IPS DF 6.9 (cell line): ENCODE measurements around the gene ERMN.
"Not testable (repeated sequence)": the region's sequence is repeated elsewhere in the genome, so short reads cannot be mapped to it uniquely, and the experiment has no call there.

Source experiments
- DNase-seq: peaks from one replicate; pipeline ENCODE4 v3.0.0-alpha.2; 2013; ENCODE audit warnings: low read depth, low spot score
- H3K27ac ChIP-seq: one replicate; pipeline ENCODE4 v1.5.1; 2013; ENCODE audit warnings: low read length, control low read depth
- H3K27me3 ChIP-seq: 2 replicates; pipeline ENCODE4 v1.6.1; 2013; ENCODE audit warnings: mild to moderate bottlenecking, low read length; ENCODE audit not compliant: control insufficient read depth, insufficient read depth
- H3K36me3 ChIP-seq: 2 replicates; pipeline ENCODE4 v1.6.1; 2013; ENCODE audit warnings: low read length; ENCODE audit not compliant: control insufficient read depth, insufficient read depth
- H3K4me1 ChIP-seq: 2 replicates; pipeline ENCODE4 v1.6.1; 2013; ENCODE audit warnings: low read length; ENCODE audit not compliant: control insufficient read depth, insufficient read depth
- H3K4me3 ChIP-seq: 2 replicates; pipeline ENCODE4 v1.5.1; 2013; ENCODE audit warnings: mild to moderate bottlenecking, low read length
- H3K9me3 ChIP-seq: 2 replicates; pipeline ENCODE4 v1.6.1; 2013; ENCODE audit warnings: low read length, inconsistent platforms; ENCODE audit not compliant: control insufficient read depth, insufficient read depth
- WGBS: extraction: QIAGEN DNeasy Blood & Tissue Kit; methylation state at CpG from one replicate; pipeline ENCODE4 v1.1.7; 2013; ENCODE audit warnings: mixed read lengths, missing lambda C conversion rate; ENCODE audit not compliant: insufficient read length, insufficient coverage; 5-methylcytosine and 5-hydroxymethylcytosine counted together

Gene ERMN

GRCh38 chr2:157296490-157296889 lies 29.1 kb downstream of the ERMN start:
- no peaks in the 10 kb centered on the region for H3K9me3 ChIP-seq
- no peaks in the 10 kb centered on the region for H3K27me3 ChIP-seq
- no peak overlapping the region for H3K4me3 ChIP-seq
- DNase-seq, result no peak
- no peak overlapping the region for H3K27ac ChIP-seq
- no CpG with 5 or more reads among the region's 1 CpG for WGBS
- H3K4me1 ChIP-seq, result no peaks in the 10 kb centered on the region
- H3K36me3 ChIP-seq, result no peaks in the 10 kb centered on the region

GRCh38 chr2:157292853-157293252 lies 32.8 kb downstream of the ERMN start:
- H3K4me1 ChIP-seq, result no peaks in the 10 kb centered on the region
- no peaks in the 10 kb centered on the region for H3K9me3 ChIP-seq
- no CpG with 5 or more reads among the region's 5 CpGs for WGBS
- DNase-seq, result no peak
- H3K27me3 ChIP-seq, result no peaks in the 10 kb centered on the region
- no peak overlapping the region for H3K4me3 ChIP-seq
- H3K27ac ChIP-seq, result no peak overlapping the region
- no peaks in the 10 kb centered on the region for H3K36me3 ChIP-seq

DNA sequence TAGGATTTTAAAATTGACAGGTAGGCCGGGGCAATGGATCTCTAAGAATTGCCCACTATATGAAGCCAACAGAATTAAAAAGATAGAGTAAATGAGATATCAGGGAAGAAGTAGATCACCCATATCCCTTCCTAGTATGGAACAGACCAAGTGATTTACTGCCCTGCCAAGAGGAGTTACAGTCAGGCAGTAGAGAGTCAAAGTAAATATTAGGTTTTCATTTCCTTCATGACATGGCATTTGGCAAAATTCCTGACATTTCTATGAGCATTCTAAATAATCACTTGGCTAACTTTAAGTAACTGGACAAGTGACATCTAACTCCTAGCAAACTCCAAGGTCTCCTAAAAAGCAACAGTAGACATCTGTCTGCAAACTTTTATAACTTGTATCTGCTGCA lies 34.6 kb downstream of the ERMN start:
- Histone ChIP-seq H3K36me3 (no peaks in the 10 kb centered on the region), H3K27me3 (no peaks in the 10 kb centered on the region), H3K27ac (no peak overlapping the region), H3K4me1 (no peaks in the 10 kb centered on the region), H3K4me3 (no peak overlapping the region), H3K9me3 (no peaks in the 10 kb centered on the region)
- no CpG with 5 or more reads among the region's 1 CpG for WGBS
- no peak for DNase-seq

GRCh38 chr2:157290525-157290924 lies 35.1 kb downstream of the ERMN start:
- H3K4me1 ChIP-seq, result no peaks in the 10 kb centered on the region
- no peak overlapping the region for H3K27ac ChIP-seq
- H3K4me3 ChIP-seq, result no peak overlapping the region

DNA sequence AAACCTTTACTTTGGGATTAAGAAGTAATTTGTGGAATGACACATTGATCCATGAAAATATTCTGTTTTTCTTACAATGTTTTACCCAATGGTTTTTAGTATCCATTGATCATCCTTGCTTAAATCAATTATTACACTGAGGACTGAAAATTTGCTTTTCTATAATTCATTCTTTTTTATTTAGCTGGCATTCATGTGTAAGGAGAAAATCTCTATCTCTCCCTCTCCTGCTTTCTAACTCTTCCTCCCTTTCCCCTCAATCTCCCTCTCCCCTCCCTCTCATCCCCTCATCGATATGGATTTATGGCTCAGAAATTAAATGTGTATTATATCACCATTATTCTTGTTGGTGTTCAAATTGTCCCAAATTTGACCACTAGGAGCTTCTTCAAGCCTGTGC lies 38.5 kb downstream of the ERMN start:
- H3K27me3 ChIP-seq, result no peaks in the 10 kb centered on the region
- no peaks in the 10 kb centered on the region for H3K9me3 ChIP-seq
- no peak for DNase-seq
- H3K36me3 ChIP-seq, result no peaks in the 10 kb centered on the region
- H3K4me3 ChIP-seq, result no peak overlapping the region
- no peak overlapping the region for H3K27ac ChIP-seq
- H3K4me1 ChIP-seq, result no peaks in the 10 kb centered on the region
- no CpG with 5 or more reads among the region's 1 CpG for WGBS

More at GRCh38 chr2:157290525-157290924, 35.1 kb downstream of the ERMN start:
- no peaks in the 10 kb centered on the region for H3K27me3 ChIP-seq
- H3K9me3 ChIP-seq, result no peaks in the 10 kb centered on the region
- WGBS, result no CpG with 5 or more reads among the region's 2 CpGs
- DNase-seq, result no peak
- H3K36me3 ChIP-seq, result no peaks in the 10 kb centered on the region

DNA sequence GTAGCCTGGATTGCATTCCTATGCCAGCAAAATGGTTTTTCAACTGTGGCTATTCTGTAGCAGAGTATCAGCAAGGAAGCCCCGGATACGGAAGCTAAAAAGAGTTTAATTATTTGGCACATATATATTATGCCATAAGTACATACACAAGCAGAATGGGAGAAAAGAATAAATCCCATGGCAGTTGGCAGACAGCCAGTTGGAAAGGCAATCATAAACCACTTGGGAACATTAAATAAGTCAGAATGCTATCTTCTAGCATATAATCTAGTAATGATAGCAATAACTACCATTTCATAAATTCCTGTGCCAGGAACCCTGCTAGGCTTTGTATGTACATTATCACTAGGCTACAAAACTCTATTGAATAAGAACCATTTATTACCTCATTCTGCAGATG lies 42.2 kb downstream of the ERMN start:
- no peaks in the 10 kb centered on the region for H3K27me3 ChIP-seq
- H3K36me3 ChIP-seq, result no peaks in the 10 kb centered on the region
- H3K27ac ChIP-seq, result no peak overlapping the region
- WGBS, result no CpG with 5 or more reads among the region's 2 CpGs
- no peaks in the 10 kb centered on the region for H3K4me1 ChIP-seq
- no peaks in the 10 kb centered on the region for H3K9me3 ChIP-seq
- no peak overlapping the region for H3K4me3 ChIP-seq
- DNase-seq, result no peak

- DNase-seq, result no peak
- Histone ChIP-seq H3K36me3 (no peaks in the 10 kb centered on the region), H3K4me1 (no peaks in the 10 kb centered on the region), H3K27ac (no peak overlapping the region), H3K27me3 (no peaks in the 10 kb centered on the region), H3K9me3 (no peaks in the 10 kb centered on the region), H3K4me3 (no peak overlapping the region)
- no CpG with 5 or more reads among the region's 6 CpGs for WGBS
These were observed 44.3 kb downstream of the ERMN start for GRCh38 chr2:157281316-157281715.

GRCh38 chr2:157279311-157279710 lies 46.3 kb downstream of the ERMN start:
- WGBS, result no CpG with 5 or more reads among the region's 7 CpGs
- H3K27me3 ChIP-seq, DNase-seq, H3K36me3 ChIP-seq, H3K4me3 ChIP-seq, H3K9me3 ChIP-seq, H3K27ac ChIP-seq, H3K4me1 ChIP-seq: not testable (repeated sequence)

- no peak for DNase-seq
- WGBS, result no CpG with 5 or more reads among the region's 1 CpG
- Histone ChIP-seq H3K27ac (no peak overlapping the region), H3K27me3 (no peaks in the 10 kb centered on the region), H3K4me3 (no peak overlapping the region), H3K9me3 (no peaks in the 10 kb centered on the region), H3K36me3 (no peaks in the 10 kb centered on the region), H3K4me1 (peaks cover 1% of the 10 kb centered on the region; the same call in 1 of the 2 replicates)
These were observed 53.9 kb downstream of the ERMN start for GRCh38 chr2:157271590-157272203.

GRCh38 chr2:157269922-157270321 lies 55.7 kb downstream of the ERMN start:
- H3K27ac ChIP-seq, result no peak overlapping the region
- peaks cover 2% of the 10 kb centered on the region; the same call in 1 of the 2 replicates for H3K4me1 ChIP-seq
- WGBS, result no CpG with 5 or more reads among the region's 2 CpGs
- no peak overlapping the region for H3K4me3 ChIP-seq
- H3K9me3 ChIP-seq, result no peaks in the 10 kb centered on the region
- no peaks in the 10 kb centered on the region for H3K27me3 ChIP-seq
- no peaks in the 10 kb centered on the region for H3K36me3 ChIP-seq
- DNase-seq, result no peak

- H3K4me1 ChIP-seq, result peaks cover 3% of the 10 kb centered on the region; the same call in 1 of the 2 replicates
- H3K27ac ChIP-seq, result no peak overlapping the region
- DNase-seq, result no peak
- H3K27me3 ChIP-seq, result no peaks in the 10 kb centered on the region
- H3K36me3 ChIP-seq, result no peaks in the 10 kb centered on the region
- no peaks in the 10 kb centered on the region for H3K9me3 ChIP-seq
- no peak overlapping the region for H3K4me3 ChIP-seq
- WGBS, result no CpG with 5 or more reads among the region's 2 CpGs
These were observed 56.6 kb downstream of the ERMN start for GRCh38 chr2:157269060-157269459.
